Measurements from ENCODE around the gene FANCD2.
"Not testable (repeated sequence)": the region's sequence is repeated elsewhere in the genome, so short reads cannot be mapped to it uniquely, and the experiment has no call there.

Gene FANCD2

DNA sequence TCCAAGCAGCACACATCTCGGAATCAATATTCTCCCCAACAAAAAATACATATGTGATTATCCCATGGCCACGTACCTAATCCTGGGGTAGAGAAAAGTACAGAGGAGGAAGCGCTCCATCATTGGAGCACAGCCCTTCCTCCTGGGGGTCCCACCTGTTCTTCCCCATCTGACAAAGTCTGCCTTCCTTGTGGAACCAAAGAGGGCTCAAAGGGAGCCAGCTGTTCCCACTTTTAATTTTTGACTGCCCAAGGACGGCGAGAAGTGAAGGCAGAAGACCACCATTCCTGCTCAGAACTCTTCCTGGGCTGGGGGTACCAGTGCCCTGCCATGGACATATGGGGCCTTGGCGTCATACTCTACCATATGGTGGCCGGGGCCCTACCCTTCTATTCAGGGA lies 14.1 kb upstream of the FANCD2 start:
- TF ChIP-seq, protein P1, sequence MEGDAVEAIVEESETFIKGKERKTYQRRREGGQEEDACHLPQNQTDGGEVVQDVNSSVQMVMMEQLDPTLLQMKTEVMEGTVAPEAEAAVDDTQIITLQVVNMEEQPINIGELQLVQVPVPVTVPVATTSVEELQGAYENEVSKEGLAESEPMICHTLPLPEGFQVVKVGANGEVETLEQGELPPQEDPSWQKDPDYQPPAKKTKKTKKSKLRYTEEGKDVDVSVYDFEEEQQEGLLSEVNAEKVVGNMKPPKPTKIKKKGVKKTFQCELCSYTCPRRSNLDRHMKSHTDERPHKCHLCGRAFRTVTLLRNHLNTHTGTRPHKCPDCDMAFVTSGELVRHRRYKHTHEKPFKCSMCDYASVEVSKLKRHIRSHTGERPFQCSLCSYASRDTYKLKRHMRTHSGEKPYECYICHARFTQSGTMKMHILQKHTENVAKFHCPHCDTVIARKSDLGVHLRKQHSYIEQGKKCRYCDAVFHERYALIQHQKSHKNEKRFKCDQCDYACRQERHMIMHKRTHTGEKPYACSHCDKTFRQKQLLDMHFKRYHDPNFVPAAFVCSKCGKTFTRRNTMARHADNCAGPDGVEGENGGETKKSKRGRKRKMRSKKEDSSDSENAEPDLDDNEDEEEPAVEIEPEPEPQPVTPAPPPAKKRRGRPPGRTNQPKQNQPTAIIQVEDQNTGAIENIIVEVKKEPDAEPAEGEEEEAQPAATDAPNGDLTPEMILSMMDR (IDR thresholded peaks at IDR 0.05; ENCODE audit: borderline replicate concordance, insufficient read depth, low read depth, low read length), result no peak
- H3K4me3 ChIP-seq (ENCODE audit: low read depth, low read length), result no peak overlapping the region

DNA sequence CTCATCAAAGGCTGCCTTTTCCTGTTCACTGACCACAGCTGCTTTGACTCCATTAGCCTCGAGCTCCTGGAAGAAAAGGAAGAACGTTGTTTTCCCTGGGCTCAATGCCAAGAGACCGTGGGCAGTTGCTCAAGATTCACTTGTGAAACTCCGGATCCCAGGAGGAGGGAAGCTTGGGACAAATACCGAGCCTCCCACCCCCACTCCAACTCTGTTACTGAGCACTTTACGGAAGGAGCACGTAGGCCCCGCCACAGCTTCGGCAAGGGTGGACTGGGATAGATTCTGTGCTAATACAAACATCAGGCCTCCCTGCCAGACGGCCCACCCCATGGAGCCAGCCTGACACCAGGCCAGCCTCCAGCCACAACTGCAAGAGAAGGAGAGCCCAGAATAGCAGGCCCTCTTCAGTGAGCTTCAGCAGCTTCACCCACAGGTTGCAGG lies 10.8 kb upstream of the FANCD2 start:
- TF ChIP-seq, protein P1 (IDR thresholded peaks at IDR 0.05; ENCODE audit: borderline replicate concordance, insufficient read depth, low read depth, low read length), result no peak
- no peak overlapping the region for H3K4me3 ChIP-seq (ENCODE audit: low read depth, low read length)

DNA sequence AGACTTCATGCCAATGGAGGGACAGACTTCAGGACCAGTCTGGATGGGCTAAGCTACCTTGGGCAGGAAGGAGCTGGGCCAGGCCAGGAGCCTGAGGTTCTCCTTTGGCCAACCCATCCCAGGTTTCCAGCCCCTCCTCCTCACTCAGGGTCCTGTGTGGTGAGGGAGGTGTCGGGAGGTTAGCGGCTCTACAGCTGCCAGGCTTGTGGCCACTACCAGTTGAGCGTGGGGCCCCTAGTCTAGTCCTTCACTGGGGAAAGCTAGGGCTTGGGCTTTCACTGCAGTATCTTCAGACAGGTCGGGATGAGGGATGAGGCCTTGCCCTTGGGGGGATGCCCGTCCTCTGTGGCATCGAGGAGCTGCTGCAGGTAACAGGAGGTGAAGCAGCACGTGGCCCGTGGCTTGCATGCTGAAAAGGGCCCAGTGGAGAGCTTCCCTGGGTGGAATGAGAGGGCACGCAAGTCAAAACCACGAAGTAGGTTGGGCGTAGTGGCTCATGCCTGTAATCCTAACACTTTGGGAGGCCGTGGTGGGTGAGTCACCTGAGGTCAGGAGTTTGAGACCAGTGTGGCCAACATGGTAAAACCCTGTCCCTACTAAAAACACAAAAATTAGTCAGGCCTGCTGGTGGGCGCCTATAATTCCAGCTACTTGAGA lies 8.5 kb upstream of the FANCD2 start:
- H3K4me3 ChIP-seq (ENCODE audit: low read depth, low read length), result no peak overlapping the region
- TF ChIP-seq, protein P1 (IDR thresholded peaks at IDR 0.05; ENCODE audit: borderline replicate concordance, insufficient read depth, low read depth, low read length), result no peak

DNA sequence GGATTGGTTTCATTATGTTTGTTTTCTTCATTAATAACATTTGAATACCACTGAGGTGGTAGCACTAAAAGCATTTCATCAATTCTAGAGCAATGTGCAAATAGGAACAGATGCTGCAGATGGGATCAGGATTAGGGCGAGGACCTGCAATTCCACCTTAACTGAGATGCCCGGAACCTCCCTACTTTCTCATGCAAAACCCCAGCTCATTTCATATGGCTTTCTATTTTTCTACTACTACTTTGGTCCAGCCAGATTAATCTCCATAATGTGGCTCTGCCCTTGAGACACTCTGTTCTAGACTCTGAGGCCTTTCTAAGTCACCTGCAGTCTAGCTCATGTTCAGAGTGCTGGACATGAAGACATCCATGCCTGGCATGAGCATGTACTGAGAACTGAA lies 7.4 kb upstream of the FANCD2 start:
- H3K4me3 ChIP-seq (ENCODE audit: low read depth, low read length), result not testable (repeated sequence)

DNA sequence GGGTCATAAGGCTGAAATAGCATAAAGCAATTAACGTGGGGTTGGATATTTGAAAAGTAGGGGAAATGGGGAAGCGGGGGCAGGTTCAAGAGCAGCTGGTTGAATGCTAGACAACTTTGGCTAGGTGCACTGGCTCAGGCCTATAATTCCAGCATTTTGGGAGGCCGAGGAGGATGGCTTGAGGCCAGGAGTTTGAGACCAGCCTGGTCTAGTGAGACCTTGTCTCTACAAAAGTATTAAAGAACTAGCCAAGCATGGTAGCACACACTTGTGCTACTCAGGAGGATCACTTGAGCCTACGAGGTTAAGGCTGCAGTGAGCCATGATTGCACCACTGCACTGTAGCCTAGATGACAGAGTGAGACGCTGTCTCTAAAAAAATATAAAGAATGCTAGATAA lies 6.9 kb upstream of the FANCD2 start:
- no peak overlapping the region for H3K4me3 ChIP-seq (ENCODE audit: low read depth, low read length)
- TF ChIP-seq, protein P1 (IDR thresholded peaks at IDR 0.05; ENCODE audit: borderline replicate concordance, insufficient read depth, low read depth, low read length), result no peak

DNA sequence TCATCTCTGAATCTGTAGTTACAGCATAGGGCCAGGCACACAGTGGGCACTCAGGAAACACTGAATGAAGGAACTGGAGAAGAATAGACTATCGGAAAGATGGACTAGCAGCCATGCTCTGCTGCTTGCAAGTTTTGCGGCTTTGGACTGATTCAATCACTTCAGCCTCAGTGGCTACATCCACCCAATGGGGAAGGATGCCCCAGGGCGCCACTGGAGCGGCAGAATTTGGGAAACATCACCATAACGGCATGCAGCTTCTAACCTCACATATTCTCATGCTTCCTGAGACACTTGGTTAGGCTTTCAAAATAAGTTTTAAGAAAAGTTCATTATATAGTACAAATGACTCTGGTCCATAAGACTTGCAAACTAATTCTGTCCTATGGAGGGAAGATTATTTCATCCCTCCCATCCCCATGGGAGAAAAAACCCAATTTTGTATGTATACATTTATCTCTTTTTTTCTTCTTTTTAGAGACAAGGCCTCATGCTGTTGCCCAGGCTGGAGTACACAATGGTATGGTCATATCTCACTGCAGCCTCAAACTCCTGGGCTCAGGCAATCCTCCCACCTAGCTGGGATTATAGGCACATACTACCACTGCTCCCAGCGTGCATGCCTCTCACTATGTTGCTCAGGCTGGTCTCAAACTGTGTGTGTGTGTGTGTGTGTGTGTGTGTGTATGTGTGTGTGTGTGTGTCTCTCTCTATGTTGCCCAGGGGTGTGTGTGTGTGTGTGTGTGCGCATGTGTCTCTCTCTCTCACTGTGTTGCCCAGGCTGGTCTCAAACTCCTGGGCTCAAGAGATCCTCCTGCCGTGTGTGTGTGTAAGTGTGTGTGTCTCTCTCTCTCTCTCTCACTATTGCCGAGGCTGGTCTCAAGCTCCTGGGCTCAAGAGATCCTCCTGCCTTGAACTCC lies 4.1 kb upstream of the FANCD2 start:
- H3K4me3 ChIP-seq (ENCODE audit: low read depth, low read length), result no peak overlapping the region
- TF ChIP-seq, protein P1 (IDR thresholded peaks at IDR 0.05; ENCODE audit: borderline replicate concordance, insufficient read depth, low read depth, low read length), result no peak

DNA sequence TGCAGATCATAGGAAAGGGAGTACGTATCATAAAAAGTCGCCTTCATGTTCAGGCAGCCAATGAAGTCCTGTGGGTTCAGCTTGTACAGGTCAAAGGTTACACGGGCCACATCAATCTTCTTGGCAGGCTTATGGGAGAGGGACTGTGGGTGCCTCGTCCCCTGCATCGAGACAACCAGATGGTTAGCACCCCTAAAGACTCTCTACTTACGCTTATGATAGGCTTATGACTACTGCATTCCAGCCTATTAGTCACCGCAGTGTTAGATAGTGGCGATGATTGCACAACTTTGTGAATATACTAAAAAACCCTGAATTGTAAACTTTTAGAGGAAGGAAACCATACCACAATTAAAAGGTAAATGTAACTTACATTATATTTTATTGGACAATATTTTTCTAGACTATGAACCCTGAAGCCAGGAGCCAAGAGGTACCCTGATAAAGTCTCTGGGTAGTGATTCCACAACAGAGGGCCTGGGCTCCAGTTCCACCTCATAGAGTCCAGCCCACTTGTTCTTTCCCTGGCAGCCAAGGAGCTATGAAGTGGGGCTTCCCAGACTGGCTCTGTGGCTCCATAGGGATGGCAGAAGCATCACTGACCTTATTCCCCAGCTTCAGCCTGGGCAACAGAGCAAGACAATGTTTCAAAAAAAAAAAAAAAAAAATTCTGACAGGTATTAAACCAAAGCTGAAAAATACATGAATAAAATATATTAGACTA lies 2.5 kb upstream of the FANCD2 start:
- TF ChIP-seq, protein P1 (IDR thresholded peaks at IDR 0.05; ENCODE audit: borderline replicate concordance, insufficient read depth, low read depth, low read length), result no peak

More for the DNA sequence above, 2.5 kb upstream of the FANCD2 start:
- no peak overlapping the region for H3K4me3 ChIP-seq (ENCODE audit: low read depth, low read length)
